ENCODE measurements around the gene UQCRQ.

The UQCRQ gene

GRCh38 chr5:132866342-132867045 is at the start of gene UQCRQ, which contains the start of gene GDF9:
UQCRQ (plus strand) TSS chr5:132866642; CDS start chr5:132866882, 240 bp downstream.
GDF9 (minus strand) TSS chr5:132866469; CDS start chr5:132864533, 1,936 bp downstream.
- peak; percentile 99 for DNase-seq (ENCODE audit: low read depth, low spot score)

GRCh38 chr5:132817011-132817410 is 49.4 kb upstream of the UQCRQ start:
- DNase-seq (ENCODE audit: low read depth, low spot score), result no peak

GRCh38 chr5:132819468-132819867 is 47.0 kb upstream of the UQCRQ start:
- no peak for DNase-seq (ENCODE audit: low read depth, low spot score)

GRCh38 chr5:132820162-132820754 is 46.2 kb upstream of the UQCRQ start:
- peak; percentile 94 for DNase-seq (ENCODE audit: low read depth, low spot score)

GRCh38 chr5:132821350-132821749 is 45.1 kb upstream of the UQCRQ start:
- no peak for DNase-seq (ENCODE audit: low read depth, low spot score)

- no peak for DNase-seq (ENCODE audit: low read depth, low spot score)
Observed at GRCh38 chr5:132821791-132822190, 44.7 kb upstream of the UQCRQ start.

DNA sequence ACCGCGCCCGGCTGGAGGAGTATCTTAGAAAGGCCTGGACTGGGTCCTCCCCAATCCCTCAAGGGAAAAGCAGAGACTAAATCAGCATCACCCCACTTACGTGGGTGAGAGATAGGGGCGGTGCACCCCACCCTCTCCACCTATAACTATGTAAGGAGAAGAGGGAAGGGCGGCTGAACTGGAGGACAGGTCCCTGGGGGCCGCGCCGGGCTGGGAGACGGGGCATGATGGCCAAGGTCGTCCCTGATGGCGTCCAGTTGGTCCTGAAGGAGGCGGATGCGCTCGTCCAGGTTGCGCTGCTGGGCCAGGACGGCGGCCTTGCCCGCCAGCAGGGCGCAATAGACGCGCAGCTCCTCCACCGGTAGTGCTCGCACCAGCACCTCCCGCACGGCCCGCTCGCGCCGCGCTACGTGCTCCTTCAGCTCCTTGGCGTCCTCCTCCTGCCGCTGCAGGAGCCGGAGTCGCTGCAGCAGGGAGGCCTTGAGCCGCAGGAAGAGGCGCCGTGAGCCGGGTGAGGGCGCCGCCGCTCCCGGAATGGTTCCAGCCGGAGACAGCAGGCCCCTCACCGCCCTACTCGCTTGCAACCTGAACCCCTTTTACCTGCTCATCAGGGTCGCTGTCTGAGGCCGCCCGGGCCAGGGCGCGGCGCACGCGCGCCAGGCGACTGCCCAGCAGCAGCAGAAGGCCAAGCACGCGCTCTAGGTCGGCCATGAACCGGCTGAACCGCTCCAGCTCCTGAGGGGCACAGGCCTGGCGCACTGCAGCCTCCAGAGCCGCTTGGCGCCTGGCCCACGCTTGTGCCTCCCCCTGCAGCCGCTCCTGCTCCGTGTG is 43.6 kb upstream of the UQCRQ start:
- DNase-seq (ENCODE audit: low read depth, low spot score), result peak; percentile 94

- DNase-seq (ENCODE audit: low read depth, low spot score), result no peak
Observed at GRCh38 chr5:132823481-132824050, 42.9 kb upstream of the UQCRQ start.

GRCh38 chr5:132824426-132824825 is 42.0 kb upstream of the UQCRQ start:
- DNase-seq (ENCODE audit: low read depth, low spot score), result no peak

GRCh38 chr5:132825033-132825833 is 41.2 kb upstream of the UQCRQ start:
- DNase-seq (ENCODE audit: low read depth, low spot score), result peak; percentile 50

DNA sequence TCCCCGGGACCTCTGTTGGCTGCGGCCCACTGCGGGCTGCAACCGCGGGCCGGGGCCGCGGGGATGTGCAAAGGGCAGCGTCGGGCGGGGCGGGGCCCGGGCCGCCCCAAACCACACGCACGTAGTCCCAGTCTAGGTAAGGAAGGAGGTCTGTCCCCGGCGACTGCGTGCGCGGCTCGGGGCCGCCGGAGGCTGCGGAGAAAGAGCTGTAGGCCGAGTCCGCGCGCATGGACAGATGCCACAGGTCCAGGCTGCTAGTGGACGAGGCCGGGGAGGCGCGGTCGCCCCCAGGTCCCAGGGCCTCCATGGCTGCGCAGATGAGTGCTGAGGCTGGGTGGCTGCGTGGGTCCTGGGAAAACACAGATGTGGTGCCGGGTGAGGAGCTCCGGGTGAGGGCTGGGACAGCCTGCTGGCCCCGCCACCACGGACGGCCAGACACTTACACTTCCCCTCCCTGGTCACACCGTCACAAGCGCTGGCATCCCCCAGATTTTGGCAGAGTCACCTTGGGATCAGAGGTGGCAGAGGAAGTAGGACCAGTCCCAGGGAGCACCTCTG is 40.5 kb upstream of the UQCRQ start:
- peak; percentile 58 for DNase-seq (ENCODE audit: low read depth, low spot score)

GRCh38 chr5:132826424-132827082 is 39.9 kb upstream of the UQCRQ start:
- no peak for DNase-seq (ENCODE audit: low read depth, low spot score)

DNA sequence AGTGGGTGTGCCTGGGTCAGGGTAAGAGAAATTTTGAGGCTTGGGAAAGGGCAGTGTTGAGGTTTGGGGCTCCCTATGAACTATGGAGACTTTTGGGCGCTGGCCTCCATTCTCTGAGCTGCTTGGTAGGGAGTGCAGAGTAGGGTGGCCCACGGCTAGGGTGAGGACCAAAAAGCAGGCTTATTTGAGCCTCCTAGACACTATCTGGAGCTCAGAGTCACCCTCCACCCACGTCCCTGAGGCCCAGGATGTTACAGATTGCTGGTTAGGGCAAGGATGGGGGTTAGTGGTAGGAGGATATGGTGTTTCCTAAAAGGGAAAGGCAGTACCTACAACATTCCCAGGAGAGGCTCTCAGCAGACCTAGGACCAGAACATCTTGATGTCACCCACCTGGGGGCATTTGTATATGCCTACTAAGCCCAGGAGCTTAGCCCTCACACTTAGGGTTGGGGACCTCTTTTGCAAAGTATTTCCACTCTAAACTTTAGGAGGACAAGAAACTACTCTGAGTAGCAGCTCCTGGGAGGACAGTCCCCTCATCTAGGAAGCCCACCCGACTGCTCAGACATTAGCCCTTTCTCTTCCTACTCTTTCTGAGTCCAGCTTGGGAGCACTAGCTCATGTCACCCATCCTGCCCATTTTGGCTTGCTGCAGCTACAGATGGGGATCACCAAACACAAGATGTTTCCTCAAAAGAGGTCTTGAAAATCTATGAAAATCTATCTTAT is 38.3 kb upstream of the UQCRQ start:
- DNase-seq (ENCODE audit: low read depth, low spot score), result no peak

GRCh38 chr5:132828846-132829494 is 37.5 kb upstream of the UQCRQ start:
- DNase-seq (ENCODE audit: low read depth, low spot score), result no peak

DNA sequence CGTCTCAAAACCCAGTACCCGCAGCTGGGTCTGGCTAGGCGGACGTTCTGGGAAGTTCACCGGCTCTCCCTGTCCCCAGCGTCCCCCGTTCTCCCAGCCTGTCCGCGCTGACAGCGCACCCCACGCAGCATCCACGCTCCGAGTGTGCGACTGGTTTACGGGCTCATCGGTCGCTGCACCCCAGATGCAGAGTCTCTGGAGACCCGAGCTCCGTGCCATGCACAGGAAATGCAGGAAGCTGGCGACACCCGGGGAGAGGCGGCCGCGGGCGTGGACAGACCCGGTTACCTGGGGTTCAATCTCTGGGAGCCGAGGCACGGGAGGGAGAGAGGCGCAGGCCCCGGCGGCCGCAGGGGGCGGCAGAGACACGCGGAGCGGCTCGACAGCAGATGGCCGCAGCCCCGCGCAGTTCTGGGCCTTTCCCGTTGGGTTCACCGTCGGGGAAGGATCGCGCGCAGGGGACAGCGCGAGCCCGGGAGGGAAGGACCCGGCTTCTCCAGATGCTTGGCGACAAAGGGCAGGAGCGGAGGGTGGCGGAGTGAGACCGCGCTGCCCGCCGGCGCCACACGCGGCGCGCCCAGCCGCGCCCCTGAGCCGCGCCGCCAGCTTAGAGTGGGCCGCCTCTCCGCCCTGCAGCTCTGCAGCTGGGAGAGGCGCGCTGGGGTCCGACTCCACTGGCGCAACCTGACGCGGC is 36.6 kb upstream of the UQCRQ start:
- peak; percentile 78 for DNase-seq (ENCODE audit: low read depth, low spot score)

- DNase-seq (ENCODE audit: low read depth, low spot score), result peak; percentile 54
Observed at GRCh38 chr5:132830436-132831094, 35.9 kb upstream of the UQCRQ start, which contains the start of gene SHROOM1. SHROOM1 (minus strand) TSS chr5:132830647; CDS start chr5:132826140, 4,507 bp downstream.

DNA sequence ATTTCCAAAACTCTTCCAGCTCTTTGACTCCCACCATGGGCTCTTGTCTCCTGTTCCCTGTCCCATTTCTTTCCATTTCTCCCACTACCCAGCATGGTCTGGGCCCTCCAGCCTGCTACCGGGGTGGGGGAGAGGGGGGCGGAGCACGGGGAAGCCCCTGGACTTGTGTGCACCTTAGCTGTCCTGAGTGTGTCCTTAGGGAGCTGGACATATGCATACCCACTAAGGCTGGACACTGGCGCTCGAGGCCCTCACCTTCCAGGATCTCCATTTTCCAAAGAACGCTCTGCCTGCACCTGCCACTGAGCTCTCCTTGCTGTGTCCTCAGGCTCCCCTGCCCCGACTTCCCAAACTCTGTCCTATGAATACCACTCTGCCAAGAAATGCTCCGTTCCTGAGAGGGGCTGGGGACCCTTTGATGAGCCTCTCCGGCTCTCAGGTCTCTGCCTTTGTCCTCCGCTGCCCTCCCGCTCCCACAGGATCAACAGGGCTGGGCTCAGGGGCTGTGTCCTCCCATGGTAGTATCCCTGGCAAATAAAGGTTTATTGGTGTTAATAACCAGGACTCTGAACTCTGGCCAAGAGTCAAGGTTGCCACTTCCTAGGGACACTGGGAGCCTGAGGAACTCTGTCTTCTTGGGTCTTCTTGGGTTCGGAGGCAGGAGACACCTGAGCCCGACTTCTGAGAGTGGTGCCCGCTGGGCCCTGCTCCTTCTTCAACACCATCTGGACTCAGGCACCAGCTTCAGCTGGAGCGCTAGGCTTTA is 35.2 kb upstream of the UQCRQ start:
- DNase-seq (ENCODE audit: low read depth, low spot score), result no peak
